Activated CD4-positive, alpha-beta T cell treated with anti-CD3 and anti-CD28 coated beads, Interleukin-2, amount 50 U/mL, for 24 hours (primary cell): ENCODE data around the gene TTC23.

Experiments
- DNase-seq, 2 donors: peaks; one replicate each; pipeline ENCODE4 v3.0.0-alpha.2; 2020; ENCODE audit warnings: low read depth in 1 of 2, low spot score in 1 of 2

Gene TTC23

DNA sequence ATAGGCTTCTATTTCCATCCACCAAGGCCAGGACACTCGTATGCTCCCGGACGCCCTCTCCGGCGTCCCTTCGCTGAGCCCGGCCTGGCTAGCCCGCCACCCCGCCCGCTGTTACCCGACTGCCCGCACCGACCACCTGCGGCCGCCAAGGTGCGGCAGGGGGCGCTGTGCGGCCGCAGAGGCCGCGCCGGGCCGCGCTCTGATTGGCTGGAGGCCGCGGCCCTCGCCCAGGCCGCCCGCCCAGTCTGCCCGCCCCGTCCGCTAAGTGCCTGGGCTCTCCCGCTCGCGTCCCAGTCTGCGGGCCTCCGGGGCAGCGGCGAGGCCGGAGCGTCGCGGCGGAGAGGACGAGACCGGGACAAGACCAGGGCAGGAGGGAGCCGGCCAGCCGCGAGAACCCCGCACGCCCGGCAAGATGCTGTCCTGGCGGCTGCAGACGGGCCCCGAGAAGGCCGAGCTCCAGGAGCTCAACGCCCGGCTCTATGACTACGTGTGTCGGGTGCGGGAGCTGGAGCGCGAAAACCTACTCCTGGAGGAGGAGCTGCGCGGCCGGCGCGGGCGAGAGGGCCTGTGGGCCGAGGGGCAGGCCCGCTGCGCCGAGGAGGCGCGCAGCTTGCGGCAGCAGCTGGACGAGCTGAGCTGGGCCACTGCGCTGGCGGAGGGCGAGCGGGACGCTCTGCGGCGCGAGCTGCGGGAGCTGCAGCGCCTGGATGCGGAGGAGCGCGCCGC is 144.4 kb downstream of the TTC23 start, which contains the start of gene SYNM:
TSS of gene SYNM (plus strand) at position 293 of the 726 bp plus-strand sequence. CDS start at position 413, 120 bp downstream.
- no peak for DNase-seq

DNA sequence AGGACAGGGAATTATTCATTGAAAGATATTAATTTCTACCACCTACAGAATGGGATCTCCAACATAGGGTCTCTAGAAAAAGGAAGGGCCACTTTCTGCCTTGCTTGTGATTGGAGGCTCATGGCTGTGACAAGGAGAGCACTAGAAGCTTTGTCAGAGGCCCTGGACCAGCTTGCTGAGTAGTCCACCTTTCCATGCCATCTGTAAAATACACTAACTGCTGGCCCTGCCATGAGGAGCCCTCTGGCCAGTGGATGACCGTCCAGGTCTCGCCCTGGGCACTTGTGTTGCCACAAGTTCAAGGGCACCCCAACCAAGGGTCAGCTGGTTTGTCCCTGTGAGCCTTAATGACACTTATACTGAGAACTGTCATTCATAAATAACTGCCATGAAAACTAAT is 146.1 kb downstream of the TTC23 start:
- DNase-seq: no peak

DNA sequence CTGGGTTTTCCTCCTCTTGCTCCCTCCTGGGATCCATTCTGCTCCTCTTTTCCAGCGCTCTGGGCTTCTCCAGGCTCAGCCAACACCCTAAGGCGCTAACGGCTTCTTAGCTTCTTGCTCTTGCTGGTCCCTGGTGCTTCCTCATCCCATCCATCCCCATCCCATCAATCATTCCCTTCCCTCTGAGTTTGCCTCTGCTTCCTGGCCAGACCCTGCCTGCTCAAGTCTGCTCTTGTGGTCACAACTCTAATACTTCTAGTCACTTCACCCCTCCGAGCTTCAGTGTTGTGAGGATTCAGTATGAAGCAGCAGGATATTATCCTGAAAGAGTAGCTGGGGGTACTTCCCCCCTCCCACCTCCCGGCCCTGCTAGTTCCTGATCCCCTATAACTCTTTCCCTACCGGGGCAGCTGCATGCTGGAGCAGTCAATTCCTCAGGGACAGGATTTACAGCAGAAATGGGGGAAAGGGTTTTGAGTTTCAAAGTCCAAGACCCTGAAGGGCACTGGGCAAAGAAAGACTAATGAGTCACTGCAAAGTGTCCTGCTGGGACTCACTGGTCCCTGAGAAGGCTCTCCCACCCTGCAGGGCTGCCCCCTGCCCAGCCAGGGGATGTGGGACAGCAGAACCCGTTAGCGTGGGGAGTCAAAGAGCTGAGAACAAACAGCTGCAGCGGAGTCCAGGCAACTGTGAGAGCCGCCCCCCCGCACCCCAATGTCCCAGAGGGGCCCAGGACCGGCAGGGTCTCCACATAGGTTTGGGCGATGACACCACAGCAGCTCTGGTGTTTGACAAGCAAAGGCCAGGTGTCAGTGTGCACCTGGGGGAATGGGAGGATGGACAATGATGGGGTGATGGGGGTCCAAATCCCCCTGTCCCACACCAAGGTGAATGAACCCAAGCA is 146.8 kb downstream of the TTC23 start:
- no peak for DNase-seq

DNA sequence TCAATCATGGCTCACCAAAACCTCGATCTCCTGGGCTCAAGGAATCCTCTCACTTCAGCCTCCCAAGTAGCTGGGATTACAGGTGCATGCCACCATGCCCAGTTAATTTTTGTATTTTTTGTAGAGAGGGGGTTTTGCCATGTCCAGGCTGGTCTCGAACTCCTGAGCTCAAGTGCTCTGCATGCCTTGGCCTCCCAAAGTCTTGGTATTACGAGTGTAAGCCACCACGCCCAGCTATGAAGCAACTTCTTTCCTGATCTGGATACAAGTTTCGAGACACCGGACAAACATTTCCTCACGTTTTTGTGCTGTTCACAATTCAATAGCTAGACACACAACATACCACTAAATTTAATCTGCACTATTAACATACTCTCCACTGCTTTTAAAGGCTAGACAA is 147.9 kb downstream of the TTC23 start:
- DNase-seq: no peak

DNA sequence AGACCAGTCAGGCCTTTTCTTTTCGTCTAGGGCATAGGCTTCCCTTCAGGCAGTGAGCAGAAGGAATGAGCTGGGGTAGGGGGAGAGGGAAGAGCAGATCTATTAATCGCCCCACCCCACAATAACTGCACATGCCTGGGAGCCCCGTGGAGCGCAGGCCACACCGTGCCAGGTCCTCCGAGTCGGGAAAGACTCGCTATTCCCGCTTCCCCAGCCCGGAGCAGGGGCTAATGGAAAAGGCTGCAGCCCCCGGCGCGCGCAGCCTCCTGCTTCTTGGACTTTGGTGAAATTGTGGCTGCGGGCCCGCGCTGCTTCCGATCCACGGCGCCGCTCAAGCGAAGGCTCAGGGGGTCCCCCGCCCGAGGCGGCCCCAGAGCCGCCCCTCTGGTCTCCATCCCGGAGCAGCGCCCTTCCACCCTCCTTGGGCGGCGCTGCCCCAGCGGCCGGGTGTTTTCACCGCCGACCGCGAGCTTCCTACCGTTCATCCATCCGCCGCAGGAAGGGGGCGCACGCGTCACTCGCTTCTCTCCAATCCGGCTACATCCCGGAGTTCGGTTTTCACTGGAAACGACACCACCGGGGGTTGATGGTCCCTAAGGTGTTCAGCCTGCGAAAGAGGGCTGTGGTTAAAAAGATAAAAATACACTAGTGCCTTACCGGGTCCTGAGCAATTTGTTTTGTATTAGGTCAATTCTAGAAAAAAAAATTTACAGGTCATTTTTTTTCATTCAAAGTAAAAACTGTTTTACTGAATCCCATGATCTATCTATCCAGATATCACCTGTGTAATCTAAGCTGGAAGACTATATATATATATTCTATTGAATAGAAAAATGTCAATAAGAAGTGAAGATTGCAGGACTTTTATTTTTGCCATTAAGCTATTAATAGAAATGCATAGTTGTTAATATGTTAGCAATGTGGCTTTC is 148.9 kb downstream of the TTC23 start:
- DNase-seq: no peak

DNA sequence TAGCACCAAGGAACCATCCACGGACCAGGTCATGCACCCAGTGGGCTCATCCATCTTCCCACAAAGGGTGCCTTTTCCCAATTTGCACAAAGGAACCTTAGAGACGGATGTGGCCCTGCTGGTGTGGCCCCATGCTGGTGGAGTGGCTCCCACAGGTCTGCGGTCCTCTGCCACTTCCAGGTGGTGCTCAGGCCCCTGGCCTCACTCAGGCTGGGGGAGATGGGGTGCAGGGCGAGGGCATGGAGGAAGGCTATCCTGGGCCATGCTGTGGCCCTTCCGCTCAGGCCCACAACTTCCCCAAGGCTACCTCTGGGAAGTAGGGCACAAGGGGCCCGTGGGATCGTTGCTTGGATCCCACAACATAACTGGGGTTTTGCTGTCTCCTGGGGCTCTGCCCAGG is 149.7 kb downstream of the TTC23 start:
- DNase-seq: no peak

DNA sequence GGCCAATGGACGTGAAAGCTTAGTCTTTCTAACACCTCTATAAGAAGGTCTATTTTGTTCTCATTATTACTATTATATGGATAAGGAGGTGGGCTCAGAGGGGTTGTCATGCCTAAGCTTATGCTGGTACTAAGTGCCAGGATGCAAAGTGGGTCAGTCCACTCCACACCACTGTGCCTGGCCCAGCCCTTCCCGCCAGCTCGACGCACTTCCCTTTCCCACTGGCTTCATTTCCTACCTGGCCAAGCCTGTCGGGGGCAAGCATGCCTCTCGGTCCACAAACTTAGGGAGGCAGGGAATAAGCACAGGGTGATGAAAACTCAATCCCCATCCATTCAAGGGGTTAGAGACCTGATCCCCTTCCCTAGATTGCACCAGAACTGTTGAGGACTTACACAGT is 150.4 kb downstream of the TTC23 start:
- no peak for DNase-seq

DNA sequence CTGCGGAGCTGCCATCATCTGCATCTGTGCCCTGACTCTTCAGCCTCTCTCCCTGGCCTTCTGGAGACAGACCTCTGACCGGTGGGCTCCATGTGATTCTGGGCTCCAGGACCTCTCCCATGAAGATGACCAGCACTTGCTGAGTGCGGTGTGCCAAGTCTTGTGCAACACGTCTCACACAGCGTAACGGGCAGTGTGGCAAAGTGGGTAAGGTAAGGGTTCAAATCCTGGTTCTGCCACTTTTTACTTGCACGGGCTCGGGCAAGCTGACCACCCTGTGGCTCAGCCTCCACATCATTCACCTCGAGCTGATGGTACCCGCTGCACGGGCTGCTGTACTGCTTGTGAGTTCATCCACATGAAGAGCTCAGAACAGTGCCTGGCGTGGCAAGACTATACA is 151.0 kb downstream of the TTC23 start:
- DNase-seq: no peak

DNA sequence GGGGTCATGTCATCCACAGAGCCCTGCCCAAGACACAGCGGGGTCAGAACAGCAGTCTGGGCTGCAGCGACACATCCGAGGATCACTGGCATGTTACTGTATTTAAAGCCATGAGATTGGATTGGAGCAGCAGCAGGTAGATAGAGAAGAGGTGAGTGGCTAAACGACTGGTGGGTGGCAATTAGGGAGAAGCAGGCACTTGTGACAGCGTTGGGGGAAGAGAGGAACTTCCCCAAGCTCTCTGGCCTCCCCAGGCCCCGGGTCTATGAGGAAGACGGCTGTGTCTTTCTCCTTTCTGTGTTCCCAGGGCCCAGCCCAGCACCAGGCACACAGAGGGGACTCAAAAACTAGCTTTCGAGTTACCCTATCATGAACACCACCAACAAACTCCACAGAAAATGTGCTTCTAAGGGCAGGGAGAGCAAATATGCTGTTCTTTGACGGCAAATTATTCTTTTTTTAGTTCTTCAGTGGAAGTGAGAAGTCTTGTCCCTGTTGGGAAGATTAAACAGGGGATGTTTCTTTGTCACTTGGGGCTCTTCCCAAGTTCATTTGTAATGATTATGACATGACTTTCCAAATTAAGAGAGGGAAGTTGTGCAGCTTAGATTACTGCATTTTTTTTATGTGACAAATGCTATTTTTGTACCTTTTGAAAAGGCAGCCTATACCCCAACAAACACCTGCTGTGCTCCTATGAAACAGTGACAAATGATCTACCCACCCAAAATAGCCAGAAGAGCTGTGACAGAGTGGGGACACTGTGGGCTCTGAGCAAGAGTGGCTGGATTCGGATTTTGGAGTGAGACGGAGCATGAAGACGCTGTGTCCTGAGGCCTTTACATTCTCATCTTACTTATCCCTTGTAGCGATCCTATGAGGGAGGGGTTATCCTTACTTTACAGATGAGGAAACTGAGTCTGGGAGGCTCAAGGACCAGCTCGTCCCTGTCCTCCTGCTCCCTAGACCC is 151.7 kb downstream of the TTC23 start:
- DNase-seq: no peak

DNA sequence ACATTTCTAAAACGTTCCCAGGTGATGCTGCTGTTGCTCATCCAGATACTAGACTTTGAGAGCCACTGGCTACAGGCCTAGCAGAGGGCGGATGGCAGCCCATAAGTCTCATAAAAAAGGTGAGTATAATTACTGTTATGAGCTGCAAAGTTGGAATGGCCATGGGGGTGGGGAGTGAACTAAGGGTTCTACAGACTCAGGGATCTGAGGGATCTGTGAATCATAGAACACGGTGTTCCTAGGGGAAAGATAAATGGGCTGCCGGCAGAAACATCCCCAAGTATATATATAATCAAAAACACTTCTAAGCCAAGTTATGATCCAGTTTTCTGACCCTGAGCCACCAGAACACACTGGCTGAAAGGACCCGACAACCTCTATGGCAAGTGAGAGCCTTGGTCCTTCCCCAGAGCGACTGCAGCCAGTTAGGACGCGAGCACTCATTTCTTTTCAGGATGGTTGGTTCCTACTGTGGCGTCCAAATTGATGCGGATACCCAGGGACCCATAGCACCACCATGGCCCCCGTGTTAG is 152.4 kb downstream of the TTC23 start:
- DNase-seq: no peak

DNA sequence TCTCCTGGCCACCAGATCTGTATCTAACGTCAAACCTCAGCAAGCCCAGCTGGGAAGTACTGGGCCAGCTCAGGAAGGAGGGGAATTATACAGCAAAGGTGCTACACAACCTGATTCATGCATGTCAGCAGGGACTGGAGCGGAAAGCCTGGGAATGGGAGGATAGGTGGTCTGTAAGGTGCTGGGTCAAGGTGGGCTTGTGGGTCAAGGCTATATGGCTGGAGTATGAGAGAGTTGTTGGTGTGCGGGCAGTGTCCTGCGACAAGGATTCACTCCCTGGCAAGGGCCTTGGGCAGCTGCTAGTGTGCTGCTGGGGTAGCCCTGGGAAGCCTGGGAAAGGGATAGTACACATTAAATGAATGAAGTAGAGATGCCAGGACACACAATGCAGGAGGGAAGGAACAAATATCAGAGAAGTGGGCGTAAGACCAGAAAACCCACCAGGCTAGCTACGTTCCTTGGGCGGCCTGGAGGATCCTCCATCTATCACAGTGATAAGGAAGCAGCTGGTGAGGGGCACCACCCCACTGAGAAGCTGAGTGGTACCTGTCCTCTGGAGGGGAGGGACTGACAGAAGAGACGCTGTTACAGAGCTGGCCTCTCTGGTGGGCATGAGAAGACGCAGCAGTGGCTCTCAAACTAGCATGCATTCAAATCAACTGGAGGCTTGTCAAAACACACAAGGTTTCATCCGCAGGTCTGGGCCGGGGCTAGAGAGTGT is 153.0 kb downstream of the TTC23 start:
- DNase-seq: no peak

DNA sequence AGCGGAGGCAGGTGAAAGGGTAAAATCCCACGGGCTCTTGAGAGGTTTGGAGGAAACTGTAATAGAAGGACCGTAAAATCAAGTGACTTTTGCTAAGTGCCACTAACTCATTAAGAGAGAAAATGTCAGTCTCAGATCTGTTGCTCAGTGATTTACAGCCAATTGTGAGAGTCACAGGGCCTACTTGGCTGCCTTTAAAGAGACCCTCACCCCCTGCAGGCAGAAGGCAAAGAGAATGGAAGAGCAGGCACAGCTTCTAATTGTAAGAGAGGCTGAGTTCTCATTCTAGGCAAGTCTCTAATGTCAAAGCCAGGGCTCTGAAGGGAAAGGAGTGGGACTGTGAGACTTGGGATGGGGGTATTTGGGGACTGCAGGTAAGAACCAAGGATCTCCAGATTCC is 153.8 kb downstream of the TTC23 start:
- no peak for DNase-seq

DNA sequence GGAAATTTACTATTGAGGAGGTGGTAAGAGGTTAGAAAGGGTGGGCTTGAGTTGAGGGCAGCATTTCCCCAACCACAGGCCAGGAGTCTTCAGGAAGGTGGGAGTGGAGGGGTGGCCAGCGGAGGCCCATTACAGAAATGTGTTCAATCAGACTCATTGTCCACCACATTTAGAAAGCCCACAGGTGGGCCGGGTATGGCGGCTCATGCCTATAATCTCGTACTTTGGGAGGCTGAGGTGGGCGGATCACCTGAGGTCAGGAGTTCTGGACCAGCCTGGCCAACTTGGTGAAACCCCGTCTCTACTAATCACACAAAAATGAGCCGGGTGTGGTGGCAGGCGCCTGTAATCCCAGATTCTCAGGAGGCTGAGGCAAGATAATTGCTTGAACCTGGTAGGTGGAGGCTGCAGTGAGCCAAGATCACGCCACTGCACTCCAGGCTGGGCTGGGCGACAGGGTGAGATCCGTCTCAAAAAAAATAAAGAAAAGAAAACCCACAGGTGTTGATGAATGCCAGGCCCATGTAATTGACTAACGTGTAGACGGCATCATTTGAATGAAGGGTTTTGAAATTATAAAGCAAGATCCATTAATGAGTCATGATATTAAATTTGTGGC is 156.7 kb downstream of the TTC23 start:
- no peak for DNase-seq

DNA sequence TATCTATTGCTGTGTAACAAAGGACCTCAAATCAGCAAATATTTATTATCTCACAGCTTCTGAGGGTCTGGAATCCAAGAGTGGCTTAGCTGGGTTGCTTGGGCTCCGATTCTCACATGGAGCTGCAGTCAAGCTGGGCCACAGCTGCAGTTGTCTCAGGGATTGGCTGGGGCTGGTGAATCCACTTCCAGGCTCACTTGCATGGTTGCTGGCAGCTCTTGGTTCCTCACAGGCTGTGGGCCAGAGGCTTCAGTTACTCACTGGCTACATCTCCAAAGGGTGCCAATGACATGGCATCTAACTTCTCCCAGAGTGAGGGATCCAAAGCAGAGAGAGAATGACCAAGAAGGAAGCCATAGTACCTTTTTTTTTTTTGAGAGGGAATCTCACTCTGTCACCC is 158.4 kb downstream of the TTC23 start:
- no peak for DNase-seq

DNA sequence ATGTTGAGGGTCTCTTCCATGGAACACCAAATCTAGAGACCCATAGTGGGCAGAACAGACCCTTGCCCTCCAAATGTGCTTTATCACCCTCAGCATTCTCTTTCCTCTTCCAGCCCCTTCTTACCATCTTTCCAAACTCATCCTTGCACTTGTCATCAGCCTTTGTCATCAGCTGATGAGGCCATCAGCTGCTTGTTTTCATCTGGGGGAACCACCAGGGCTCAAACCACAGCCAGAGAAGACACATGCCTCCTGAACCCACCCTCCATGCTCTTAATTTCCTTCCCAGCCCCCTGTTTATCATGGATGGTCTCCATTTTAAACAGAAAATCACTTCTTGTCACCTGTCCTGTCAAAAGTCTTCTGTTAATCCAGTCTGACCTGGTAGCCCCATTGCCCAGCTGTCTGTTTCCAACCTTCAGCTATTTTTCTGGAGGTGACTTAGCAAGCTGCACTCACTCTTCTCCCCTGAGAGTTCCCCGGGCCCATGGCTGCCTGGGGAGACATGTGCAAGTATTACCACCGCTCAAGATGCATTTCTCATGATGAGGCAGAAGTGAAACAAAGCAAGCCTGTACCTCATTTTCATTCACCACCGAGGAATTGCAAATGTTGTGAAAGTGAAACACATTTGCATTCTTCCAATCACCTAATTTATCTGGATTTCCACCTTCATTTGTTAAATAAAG is 159.2 kb downstream of the TTC23 start:
- DNase-seq: no peak

DNA sequence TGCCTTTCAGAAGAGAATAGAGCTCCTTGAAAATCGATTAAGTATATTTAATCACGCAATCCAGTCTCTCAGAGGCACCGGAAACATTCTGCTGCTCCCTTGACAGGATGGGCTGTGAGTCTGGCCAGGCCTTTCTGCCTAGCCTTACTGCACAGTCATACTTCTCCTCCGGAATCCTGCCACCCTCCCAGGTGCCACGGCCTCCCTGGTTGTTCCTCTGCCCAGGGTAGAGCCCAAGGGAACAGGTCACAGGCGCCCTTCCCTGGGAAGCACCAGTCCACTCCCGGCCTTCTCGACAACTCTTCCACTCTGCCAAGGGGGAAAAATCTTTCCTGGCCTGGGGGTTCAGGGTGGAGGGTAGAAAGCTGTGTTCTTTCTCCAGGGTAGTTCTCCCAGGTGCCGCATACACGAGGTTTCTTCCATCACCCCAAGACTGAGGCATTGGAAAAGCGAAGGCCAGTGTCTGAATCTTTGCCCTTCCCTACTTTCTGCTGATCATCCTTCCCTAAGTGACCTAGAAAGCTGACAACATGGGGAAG is 161.9 kb downstream of the TTC23 start:
- DNase-seq: no peak

DNA sequence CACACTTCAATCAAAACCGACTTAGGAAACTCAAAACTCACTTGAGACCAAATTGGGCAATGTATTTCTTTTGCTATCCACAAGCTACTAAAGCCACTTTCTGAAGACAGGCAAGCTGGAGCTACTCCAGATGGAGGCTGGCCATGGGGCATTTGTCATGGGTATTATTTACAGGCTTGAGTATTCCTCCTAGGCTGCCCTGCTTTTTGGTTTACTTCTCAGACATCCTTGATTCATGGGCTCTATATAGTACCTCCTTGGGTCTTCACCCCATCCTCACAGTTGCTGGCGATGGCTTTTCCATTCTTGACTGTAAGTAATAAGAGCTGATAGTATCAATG is 163.1 kb downstream of the TTC23 start:
- DNase-seq: no peak
